ENCODE measurements around the gene PLCB4. TPM values are rescaled to one million over a fixed set of nuclear protein-coding genes. Genes with fewer than 3 reads are reported as not detected.

The PLCB4 gene
- polyA plus RNA-seq, 1 donor (not counting 4 experiments of a cell fraction or from before 2014, with no cell fraction given): 4.1 TPM

DNA sequence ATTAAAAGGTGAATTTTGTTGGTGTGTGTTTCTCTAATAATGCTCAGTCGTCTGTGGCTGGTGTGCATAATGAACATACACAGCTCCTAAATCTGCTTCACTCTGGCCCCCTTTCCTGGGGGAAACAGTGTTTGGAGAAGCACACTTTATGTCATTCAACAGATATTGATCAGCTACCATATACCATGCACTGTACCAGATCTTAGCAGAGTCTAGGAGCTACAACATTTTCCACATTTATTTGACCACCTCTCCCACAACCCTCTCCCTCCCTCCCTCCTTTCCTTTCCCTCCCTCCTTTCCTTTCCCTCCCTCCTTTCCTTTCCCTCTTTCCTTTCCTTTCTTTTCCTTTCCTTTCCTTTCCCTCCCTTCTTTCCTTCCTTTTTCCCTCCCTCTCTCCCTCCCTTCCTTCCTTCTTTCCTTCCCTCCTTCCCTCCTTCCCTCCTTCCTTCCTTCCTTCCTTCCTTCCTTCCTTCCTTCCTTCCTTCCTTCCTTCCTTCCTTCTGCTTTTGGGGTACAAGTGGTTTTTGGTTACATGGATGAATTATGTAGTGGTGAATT, 85.7 kb downstream of the PLCB4 start:
- H3K27ac ChIP-seq (ENCODE audit: control insufficient read depth, insufficient read depth, low read length): no peak overlapping the region

DNA sequence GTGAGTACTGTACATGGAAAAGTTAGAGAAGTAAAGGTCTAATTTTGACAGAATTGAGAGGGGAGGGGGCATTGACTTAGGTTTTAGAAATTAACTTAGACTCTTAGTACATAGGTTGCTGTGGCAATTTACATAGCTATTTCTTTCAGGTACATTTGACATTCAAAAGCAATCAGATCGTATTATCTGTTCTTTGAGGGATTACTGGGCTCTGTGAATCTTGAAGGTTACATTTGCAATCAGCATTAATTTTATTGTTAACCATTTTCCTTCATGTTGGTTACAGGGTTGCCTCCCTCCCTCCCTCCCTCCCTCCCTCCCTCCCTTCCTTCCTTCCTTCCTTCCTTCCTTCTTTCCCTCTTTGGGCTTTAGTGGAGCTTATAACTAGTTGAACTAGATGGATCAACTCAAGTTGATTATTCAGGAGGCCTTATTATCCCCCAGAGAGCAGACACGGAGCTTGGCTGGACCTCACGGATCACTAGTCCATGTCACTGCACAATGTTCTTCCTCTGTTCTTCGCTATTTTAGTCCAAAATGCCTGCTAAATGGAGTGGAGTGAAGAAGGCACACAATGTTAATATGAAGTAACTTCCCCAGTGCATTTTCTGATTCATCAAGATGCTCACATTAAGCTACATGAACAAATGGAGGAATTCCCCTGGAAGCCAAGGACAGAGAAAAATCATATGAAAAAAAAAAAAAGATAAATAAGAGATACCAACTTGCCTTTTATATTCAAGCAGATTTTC, 87.8 kb downstream of the PLCB4 start:
- H2AFZ ChIP-seq (ENCODE audit: control insufficient read depth, low read length): no peak overlapping the region
- H3K4me1 ChIP-seq (ENCODE audit: control insufficient read depth, extremely low read depth, insufficient read depth, low read length): no peaks in the 10 kb centered on the region
- H4K20me1 ChIP-seq (ENCODE audit: control insufficient read depth, extremely low read depth, insufficient read depth, low read length): no peaks in the 10 kb centered on the region
- no peaks in the 10 kb centered on the region for H3K36me3 ChIP-seq (ENCODE audit: control insufficient read depth in 2 of 2, extremely low read depth in 1 of 2, insufficient read depth in 2 of 2, low read length in 2 of 2)
- no peak for TF ChIP-seq EZH2 (IDR thresholded peaks at IDR 0.05; ENCODE audit: low read length)
- TF ChIP-seq, protein P1, sequence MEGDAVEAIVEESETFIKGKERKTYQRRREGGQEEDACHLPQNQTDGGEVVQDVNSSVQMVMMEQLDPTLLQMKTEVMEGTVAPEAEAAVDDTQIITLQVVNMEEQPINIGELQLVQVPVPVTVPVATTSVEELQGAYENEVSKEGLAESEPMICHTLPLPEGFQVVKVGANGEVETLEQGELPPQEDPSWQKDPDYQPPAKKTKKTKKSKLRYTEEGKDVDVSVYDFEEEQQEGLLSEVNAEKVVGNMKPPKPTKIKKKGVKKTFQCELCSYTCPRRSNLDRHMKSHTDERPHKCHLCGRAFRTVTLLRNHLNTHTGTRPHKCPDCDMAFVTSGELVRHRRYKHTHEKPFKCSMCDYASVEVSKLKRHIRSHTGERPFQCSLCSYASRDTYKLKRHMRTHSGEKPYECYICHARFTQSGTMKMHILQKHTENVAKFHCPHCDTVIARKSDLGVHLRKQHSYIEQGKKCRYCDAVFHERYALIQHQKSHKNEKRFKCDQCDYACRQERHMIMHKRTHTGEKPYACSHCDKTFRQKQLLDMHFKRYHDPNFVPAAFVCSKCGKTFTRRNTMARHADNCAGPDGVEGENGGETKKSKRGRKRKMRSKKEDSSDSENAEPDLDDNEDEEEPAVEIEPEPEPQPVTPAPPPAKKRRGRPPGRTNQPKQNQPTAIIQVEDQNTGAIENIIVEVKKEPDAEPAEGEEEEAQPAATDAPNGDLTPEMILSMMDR (optimal IDR thresholded peaks at IDR 0.05 in 1 of 3, IDR thresholded peaks at IDR 0.05 in 1 of 3, conservative IDR thresholded peaks at IDR 0.05 in 1 of 3; ENCODE audit: extremely low read depth in 1 of 3, insufficient read depth in 2 of 3, low read length in 3 of 3): no peak
- H3K9ac ChIP-seq (ENCODE audit: control insufficient read depth, extremely low read depth, insufficient read depth, low read length): no peak overlapping the region
- no peak overlapping the region for H3K4me3 ChIP-seq (ENCODE audit: control insufficient read depth in 2 of 3, extremely low read depth in 1 of 3, insufficient read depth in 2 of 3, low read depth in 1 of 3, low read length in 3 of 3)
- FAIRE-seq: no peak
- no peaks in the 10 kb centered on the region for H3K9me3 ChIP-seq (ENCODE audit: control insufficient read depth, low read depth, low read length)
- no peaks in the 10 kb centered on the region for H3K27me3 ChIP-seq (ENCODE audit: control insufficient read depth, extremely low read depth, insufficient read depth, low read length)
- no peaks in the 10 kb centered on the region for H3K9me1 ChIP-seq (ENCODE audit: control insufficient read depth, extremely low read depth, insufficient read depth, low read length)
- no peak for DNase-seq (ENCODE audit: low read depth, low spot score)
- no peak overlapping the region for H3K27ac ChIP-seq (ENCODE audit: control insufficient read depth, insufficient read depth, low read length)
- no peak overlapping the region for H3K4me2 ChIP-seq (ENCODE audit: control insufficient read depth, extremely low read depth, insufficient read depth, low read depth, low read length)
- H3K79me2 ChIP-seq (ENCODE audit: control insufficient read depth, insufficient read depth, low read length): no peaks in the 10 kb centered on the region
- dilution Hi-C loops (cut with MboI; ENCODE audit: extremely low pct_ligation_motif_present, low sequenced_read_pairs): no loop called here

More for the DNA sequence above, 85.7 kb downstream of the PLCB4 start:
- dilution Hi-C loops (cut with MboI; ENCODE audit: extremely low pct_ligation_motif_present, low sequenced_read_pairs): no loop called here
- DNase-seq (ENCODE audit: low read depth, low spot score): no peak
- H3K4me3 ChIP-seq (ENCODE audit: control insufficient read depth in 2 of 3, extremely low read depth in 1 of 3, insufficient read depth in 2 of 3, low read depth in 1 of 3, low read length in 3 of 3): no peak overlapping the region
- H4K20me1 ChIP-seq (ENCODE audit: control insufficient read depth, extremely low read depth, insufficient read depth, low read length): no peaks in the 10 kb centered on the region
- no peaks in the 10 kb centered on the region for H3K4me1 ChIP-seq (ENCODE audit: control insufficient read depth, extremely low read depth, insufficient read depth, low read length)
- TF ChIP-seq EZH2 (IDR thresholded peaks at IDR 0.05; ENCODE audit: low read length): no peak
- TF ChIP-seq, protein P1 (optimal IDR thresholded peaks at IDR 0.05 in 1 of 3, IDR thresholded peaks at IDR 0.05 in 1 of 3, conservative IDR thresholded peaks at IDR 0.05 in 1 of 3; ENCODE audit: extremely low read depth in 1 of 3, insufficient read depth in 2 of 3, low read length in 3 of 3): no peak
- H2AFZ ChIP-seq (ENCODE audit: control insufficient read depth, low read length): no peak overlapping the region
- no peak overlapping the region for H3K9ac ChIP-seq (ENCODE audit: control insufficient read depth, extremely low read depth, insufficient read depth, low read length)
- no peaks in the 10 kb centered on the region for H3K9me3 ChIP-seq (ENCODE audit: control insufficient read depth, low read depth, low read length)
- no peak for FAIRE-seq
- no peak overlapping the region for H3K4me2 ChIP-seq (ENCODE audit: control insufficient read depth, extremely low read depth, insufficient read depth, low read depth, low read length)
- no peaks in the 10 kb centered on the region for H3K36me3 ChIP-seq (ENCODE audit: control insufficient read depth in 2 of 2, extremely low read depth in 1 of 2, insufficient read depth in 2 of 2, low read length in 2 of 2)
- no peaks in the 10 kb centered on the region for H3K9me1 ChIP-seq (ENCODE audit: control insufficient read depth, extremely low read depth, insufficient read depth, low read length)
- no peaks in the 10 kb centered on the region for H3K79me2 ChIP-seq (ENCODE audit: control insufficient read depth, insufficient read depth, low read length)
- H3K27me3 ChIP-seq (ENCODE audit: control insufficient read depth, extremely low read depth, insufficient read depth, low read length): no peaks in the 10 kb centered on the region
